HepG2 (cell line): ENCODE data around the gene RTCA.
"Not testable (repeated sequence)": the region's sequence is repeated elsewhere in the genome, so short reads cannot be mapped to it uniquely, and the experiment has no call there.

ENCODE experiments used
- CHD4 ChIP-seq: fragments of 200-600 bp; sonication (generic); IDR thresholded peaks from 2 replicates; pipeline ENCODE4 v1.7.0; 2017; ENCODE audit warnings: mild to moderate bottlenecking, low read length, borderline replicate concordance
- JUND ChIP-seq: sonication (generic); formaldehyde crosslinking; IDR thresholded peaks from 2 replicates; pipeline ENCODE4 v1.8.0; 2022; ENCODE audit warnings: mild to moderate bottlenecking, missing genetic modification reagents
- PAX8 ChIP-seq: sonication (generic); formaldehyde crosslinking; IDR thresholded peaks from 2 replicates; pipeline ENCODE4 v1.8.0; 2022; ENCODE audit warnings: mild to moderate bottlenecking, missing genetic modification reagents, borderline replicate concordance
- POLR2AphosphoS5 ChIP-seq: IDR thresholded peaks from 2 replicates; pipeline ENCODE4 v1.6.1; 2012; ENCODE audit warnings: low read depth, low read length
- SRSF9 ChIP-seq: fragments of 200-400 bp; formaldehyde crosslinking; IDR thresholded peaks from 2 replicates; pipeline ENCODE4 v1.6.1; 2018; ENCODE audit warnings: borderline replicate concordance, mild to moderate bottlenecking, low read depth, low read length; ENCODE audit not compliant: insufficient read depth, poor library complexity, severe bottlenecking
- STAG1 ChIP-seq: sonication (generic); formaldehyde crosslinking; IDR thresholded peaks from 2 replicates; pipeline ENCODE4 v1.4.0; 2020; ENCODE audit warnings: missing genetic modification reagents
- TAF1 ChIP-seq: sonication (generic); formaldehyde crosslinking; IDR thresholded peaks from 2 replicates; pipeline ENCODE4 v1.4.0; 2020; ENCODE audit warnings: missing genetic modification reagents
- TARDBP ChIP-seq: sonication (generic); formaldehyde crosslinking; IDR thresholded peaks from 2 replicates; pipeline ENCODE4 v1.8.0; 2022; ENCODE audit warnings: mild to moderate bottlenecking, missing genetic modification reagents
- TOE1 ChIP-seq: sonication (generic); formaldehyde crosslinking; IDR thresholded peaks from 2 replicates; pipeline ENCODE4 v1.4.0; 2020; ENCODE audit warnings: mild to moderate bottlenecking, missing genetic modification reagents
- ZBTB7A ChIP-seq: sonication (generic); formaldehyde crosslinking; IDR thresholded peaks from 2 replicates; pipeline ENCODE4 v1.8.0; 2022; ENCODE audit warnings: mild to moderate bottlenecking, missing genetic modification reagents
- ZFP41 ChIP-seq: sonication (generic); formaldehyde crosslinking; IDR thresholded peaks from 2 replicates; pipeline ENCODE4 v1.4.0; 2020; ENCODE audit warnings: mild to moderate bottlenecking, missing genetic modification reagents, borderline replicate concordance
- ZNF224 ChIP-seq: sonication (generic); formaldehyde crosslinking; IDR thresholded peaks from 2 replicates; pipeline ENCODE4 v1.5.0; 2020; ENCODE audit warnings: mild to moderate bottlenecking, missing genetic modification reagents

DNA sequence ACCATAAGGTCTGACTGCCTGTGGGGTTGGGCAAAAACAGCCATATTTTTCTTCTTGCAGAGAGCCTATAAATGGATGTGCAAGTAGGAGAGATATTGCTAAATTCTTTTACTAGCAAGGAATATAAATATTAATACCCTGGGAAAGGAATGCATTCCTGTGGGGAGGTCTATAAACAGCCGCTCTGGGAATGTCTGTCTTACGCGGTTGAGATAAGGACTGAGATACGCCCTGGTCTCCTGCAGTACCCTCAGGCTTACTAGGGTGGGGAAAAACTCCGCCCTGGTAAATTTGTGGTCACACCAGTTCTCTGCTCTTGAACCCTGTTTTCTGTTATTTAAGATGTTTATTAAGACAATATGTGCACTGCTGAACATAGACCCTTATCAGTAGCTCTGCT, 1.9 kb upstream of the RTCA start:
- TF ChIP-seq PAX8; ZNF224 (CRISPR knock-in tag); STAG1 (CRISPR knock-in tag); TAF1 (CRISPR knock-in tag); POLR2AphosphoS5; JUND (CRISPR knock-in tag); ZBTB7A (CRISPR knock-in tag); ZFP41; TARDBP; CHD4; TOE1 (CRISPR knock-in tag); SRSF9: not testable (repeated sequence)
